GM20000 (cell line): ENCODE data around the gene SAPCD1.

Experiments
- DNase-seq: peaks from one replicate; pipeline ENCODE4 v3.0.0; 2012; ENCODE audit warnings: low spot score
- TF ChIP-seq, protein P1 (sequence below): IDR thresholded peaks from 2 replicates; pipeline ENCODE4 v1.5.1; 2012; ENCODE audit warnings: mild to moderate bottlenecking, control low read depth; ENCODE audit errors: extremely low read depth, missing control alignments

Gene SAPCD1

DNA sequence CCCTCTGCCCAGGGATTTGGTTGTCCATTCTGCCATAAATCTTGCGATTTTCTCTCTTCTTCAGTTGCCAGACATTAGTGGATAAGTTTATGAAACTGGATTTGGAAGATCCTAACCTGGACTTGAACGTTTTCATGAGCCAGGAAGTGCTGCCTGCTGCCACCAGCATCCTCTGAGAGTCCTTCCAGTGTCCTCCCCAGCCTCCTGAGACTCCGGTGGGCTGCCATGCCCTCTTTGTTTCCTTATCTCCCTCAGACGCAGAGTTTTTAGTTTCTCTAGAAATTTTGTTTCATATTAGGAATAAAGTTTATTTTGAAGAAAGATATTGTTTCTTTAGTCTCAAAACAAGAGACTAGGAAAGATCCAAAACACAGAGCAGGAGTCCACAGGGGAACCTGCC, at the start of gene SAPCD1:
SAPCD1 (plus strand) TSS at position 301 of the 400 bp plus-strand sequence. CDS start 399 bp downstream, outside the sequence.
- TF ChIP-seq, protein P1, sequence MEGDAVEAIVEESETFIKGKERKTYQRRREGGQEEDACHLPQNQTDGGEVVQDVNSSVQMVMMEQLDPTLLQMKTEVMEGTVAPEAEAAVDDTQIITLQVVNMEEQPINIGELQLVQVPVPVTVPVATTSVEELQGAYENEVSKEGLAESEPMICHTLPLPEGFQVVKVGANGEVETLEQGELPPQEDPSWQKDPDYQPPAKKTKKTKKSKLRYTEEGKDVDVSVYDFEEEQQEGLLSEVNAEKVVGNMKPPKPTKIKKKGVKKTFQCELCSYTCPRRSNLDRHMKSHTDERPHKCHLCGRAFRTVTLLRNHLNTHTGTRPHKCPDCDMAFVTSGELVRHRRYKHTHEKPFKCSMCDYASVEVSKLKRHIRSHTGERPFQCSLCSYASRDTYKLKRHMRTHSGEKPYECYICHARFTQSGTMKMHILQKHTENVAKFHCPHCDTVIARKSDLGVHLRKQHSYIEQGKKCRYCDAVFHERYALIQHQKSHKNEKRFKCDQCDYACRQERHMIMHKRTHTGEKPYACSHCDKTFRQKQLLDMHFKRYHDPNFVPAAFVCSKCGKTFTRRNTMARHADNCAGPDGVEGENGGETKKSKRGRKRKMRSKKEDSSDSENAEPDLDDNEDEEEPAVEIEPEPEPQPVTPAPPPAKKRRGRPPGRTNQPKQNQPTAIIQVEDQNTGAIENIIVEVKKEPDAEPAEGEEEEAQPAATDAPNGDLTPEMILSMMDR, result no peak
- no peak for DNase-seq

DNA sequence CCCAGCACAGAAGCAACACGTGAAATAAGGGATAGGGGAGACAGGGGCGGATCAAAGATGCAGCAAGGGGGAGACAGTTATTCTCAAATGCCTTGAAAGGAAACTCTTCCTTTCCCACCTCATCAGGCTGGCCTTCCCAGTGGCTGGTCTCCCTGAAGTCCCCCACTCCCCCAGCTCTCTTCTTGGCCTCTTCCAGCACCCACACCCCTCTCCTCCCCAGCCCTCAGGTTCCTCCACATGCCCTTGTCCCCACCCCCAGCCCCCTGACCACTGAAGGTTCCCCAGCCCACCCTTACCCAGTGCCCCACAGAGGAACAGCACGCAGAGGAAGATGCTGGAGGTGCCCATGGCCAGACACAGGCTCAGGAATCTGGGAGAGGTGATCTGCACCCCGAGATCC, 49.0 kb upstream of the SAPCD1 start:
- TF ChIP-seq, protein P1, result no peak
- DNase-seq, result no peak

DNA sequence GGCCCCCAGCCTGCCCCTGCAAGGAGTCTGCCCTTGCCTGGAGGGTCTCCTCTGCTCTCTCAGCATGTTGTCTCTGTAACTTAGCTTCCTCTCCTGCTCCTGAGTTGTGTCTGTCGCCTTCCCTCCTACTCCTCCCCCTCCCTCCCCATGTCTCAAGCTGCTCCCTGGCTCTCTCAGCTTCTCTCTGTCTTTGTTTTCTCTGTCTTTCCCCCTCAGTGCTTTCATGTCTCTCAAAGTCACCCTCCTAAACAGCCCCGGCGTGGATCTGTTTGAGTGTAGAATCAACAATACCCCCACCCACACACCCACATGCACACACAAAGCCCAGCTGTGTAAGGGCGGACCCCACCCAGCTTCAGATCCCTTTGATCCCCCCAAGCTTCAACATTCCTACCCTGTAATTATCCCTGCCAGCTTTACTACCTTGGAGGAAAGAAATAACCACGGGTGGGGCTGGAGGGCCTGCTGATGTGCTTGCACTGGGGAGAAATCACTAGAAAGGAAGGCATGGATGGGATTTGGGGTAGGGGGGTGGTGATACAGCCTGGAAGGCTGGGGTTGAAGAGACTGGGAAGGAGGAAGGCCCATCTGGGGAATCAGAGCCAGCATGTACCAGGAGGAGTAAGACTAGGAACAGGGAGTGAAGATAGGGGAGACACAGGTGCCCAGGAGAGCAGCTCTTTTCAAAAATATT, 48.3 kb upstream of the SAPCD1 start:
- no peak for DNase-seq
- TF ChIP-seq, protein P1, result no peak

DNA sequence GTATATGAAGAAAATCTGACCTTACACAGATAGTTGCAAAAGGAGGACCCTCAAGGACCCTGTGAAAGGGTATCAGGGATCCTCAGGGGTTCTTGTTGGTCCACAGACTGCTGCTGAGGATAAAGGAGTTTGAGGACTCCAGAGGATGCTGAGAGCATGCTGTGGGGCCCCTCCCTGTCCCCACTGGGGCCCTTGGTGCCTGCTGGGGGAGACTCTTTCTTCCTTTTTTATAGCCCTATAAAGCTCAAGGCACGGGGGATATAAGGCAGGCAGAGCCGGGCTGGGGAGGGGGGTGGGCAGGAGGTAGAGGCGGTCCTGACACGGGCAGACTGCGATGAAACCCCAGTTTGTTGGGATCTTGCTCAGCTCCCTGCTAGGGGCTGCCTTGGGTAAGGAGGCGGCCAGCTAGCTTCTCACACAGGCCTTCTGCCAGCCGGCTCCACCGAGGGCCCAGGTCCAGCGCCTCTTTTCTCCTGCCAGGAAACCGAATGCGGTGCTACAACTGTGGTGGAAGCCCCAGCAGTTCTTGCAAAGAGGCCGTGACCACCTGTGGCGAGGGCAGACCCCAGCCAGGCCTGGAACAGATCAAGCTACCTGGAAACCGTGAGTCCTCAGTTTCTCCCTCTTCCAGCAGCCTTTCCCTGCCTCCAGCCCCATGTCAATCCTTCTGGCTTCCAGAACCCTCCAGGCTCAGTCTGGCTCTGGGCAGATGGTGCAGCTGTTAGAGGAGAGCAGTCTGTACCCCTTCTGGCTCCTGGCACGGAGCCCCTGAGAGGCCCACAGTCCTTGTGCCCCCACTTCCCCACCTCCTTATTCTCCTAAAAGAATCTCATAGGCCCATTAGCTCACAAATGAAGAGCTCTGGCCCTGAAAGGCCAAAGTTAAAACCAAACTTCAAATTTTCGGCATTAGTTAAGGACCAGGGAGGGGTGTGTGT, 47.2 kb upstream of the SAPCD1 start, which contains the start of gene LY6G6D:
LY6G6D (plus strand) TSS at position 327 of the 937 bp plus-strand sequence; CDS start at position 335, 8 bp downstream.
- TF ChIP-seq, protein P1, result no peak
- no peak for DNase-seq

DNA sequence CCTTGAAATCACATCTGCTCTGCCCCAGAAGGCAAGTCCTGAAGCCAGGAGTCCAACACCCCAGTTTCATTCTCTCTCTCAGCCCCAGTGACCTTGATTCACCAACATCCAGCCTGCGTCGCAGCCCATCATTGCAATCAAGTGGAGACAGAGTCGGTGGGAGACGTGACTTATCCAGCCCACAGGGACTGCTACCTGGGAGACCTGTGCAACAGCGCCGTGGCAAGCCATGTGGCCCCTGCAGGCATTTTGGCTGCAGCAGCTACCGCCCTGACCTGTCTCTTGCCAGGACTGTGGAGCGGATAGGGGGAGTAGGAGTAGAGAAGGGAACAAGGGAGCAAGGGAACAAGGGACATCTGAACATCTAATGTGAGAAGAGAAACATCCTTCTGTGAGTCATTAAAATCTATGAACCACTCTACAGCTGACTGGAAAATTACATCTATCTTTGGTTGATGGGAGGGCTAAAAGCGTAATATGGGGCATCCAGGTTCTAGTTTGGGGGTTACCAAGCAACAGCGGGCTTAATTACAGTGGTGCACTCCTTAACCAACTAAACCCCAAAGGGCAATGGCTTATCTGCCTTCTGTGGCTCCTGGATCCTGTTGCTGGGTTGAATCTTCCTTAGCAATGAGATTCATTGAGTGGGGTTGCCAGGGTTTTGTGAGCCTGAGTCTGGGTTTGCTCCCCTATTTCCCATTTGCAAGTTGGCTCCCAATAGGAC, 44.8 kb upstream of the SAPCD1 start:
- no peak for DNase-seq
- TF ChIP-seq, protein P1, result no peak

DNA sequence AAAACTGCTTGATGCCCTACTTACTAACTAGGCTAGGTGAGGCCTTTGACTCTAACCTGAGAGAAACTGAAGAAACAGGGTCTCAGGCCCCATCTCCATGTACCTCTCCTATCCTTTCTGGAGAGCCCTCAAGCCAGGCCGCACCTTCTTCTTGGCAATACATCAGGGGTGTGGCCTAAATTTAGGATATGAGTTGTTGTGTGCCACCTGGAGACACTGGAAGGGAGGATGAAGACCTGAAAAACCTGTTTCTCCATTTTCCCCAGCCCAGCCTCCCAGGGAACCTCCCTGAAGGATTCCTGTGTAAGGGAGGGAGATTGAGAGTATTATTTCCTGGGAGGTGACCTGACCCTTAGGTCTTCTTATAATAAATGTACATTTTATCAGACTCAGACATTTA, 44.2 kb upstream of the SAPCD1 start:
- TF ChIP-seq, protein P1, result no peak
- DNase-seq, result no peak
